Esophagus (tissue), 2 donors: ENCODE measurements around the gene FITM1. TPM values are rescaled to one million over a fixed set of nuclear protein-coding genes. Genes with fewer than 3 reads are reported as not detected.

Source experiments
- H3K27ac ChIP-seq, 2 donors: one replicate each; pipeline ENCODE4 v1.5.1; 2013; ENCODE audit warnings: low read depth in 2 of 2, mild to moderate bottlenecking in 2 of 2, inconsistent platforms in 1 of 2, low read length in 1 of 2, moderate library complexity in 1 of 2
- H3K27me3 ChIP-seq, 2 donors: one replicate each; pipeline ENCODE4 v1.6.1; 2013; ENCODE audit warnings: low read length in 2 of 2, control low read depth in 1 of 2, mild to moderate bottlenecking in 1 of 2; ENCODE audit not compliant: insufficient read depth in 2 of 2, control insufficient read depth in 1 of 2
- H3K36me3 ChIP-seq, 2 donors: one replicate each; pipeline ENCODE4 v1.6.1; 2013; ENCODE audit warnings: low read length in 1 of 2; ENCODE audit not compliant: control insufficient read depth in 2 of 2, insufficient read depth in 2 of 2
- H3K4me1 ChIP-seq, 2 donors: one replicate each; pipeline ENCODE4 v1.6.1; 2013; ENCODE audit warnings: low read length in 1 of 2; ENCODE audit not compliant: control insufficient read depth in 2 of 2, insufficient read depth in 2 of 2
- H3K4me3 ChIP-seq, 2 donors: one replicate each; pipeline ENCODE4 v1.5.1; 2013; ENCODE audit warnings: low read length in 2 of 2, mild to moderate bottlenecking in 2 of 2, low read depth in 1 of 2, moderate library complexity in 1 of 2
- H3K9me3 ChIP-seq, 2 donors: one replicate each; pipeline ENCODE4 v1.6.1; 2013; ENCODE audit warnings: mild to moderate bottlenecking in 2 of 2, low read depth in 1 of 2, low read length in 1 of 2, moderate library complexity in 1 of 2; ENCODE audit not compliant: control insufficient read depth in 2 of 2, insufficient read depth in 1 of 2
- WGBS, 2 donors: extraction: QIAGEN DNeasy Blood & Tissue Kit; methylation state at CpG; one replicate each; pipeline ENCODE4 v1.1.7; 2013; 5-methylcytosine and 5-hydroxymethylcytosine counted together
- polyA plus RNA-seq, 2 donors: library from polyadenylated mRNA; stranded (reverse); fragments of 200-250 nt; gene quantifications; one replicate each; pipeline ENCODE4 v1.2.3, GENCODE V29; 2013
- donor health status: healthy with polysubstance abuse.
- donor health status: Bipolar disorder and iron deficiency.

Gene FITM1
- polyA plus RNA-seq, 2 donors, result 0.60 to 1.1 TPM

GRCh38 chr14:24136684-24137528 is 6.4 kb downstream of the FITM1 start:
- no peaks in the 10 kb centered on the region for H3K9me3 ChIP-seq
- peak overlapping the region; percentile 63 to 94 for H3K4me3 ChIP-seq
- peak overlapping the region; percentile 81 to 87 for H3K27ac ChIP-seq
- WGBS, 2 donors, result 25% methylated on average over 13 of the region's 13 CpGs
- peaks cover 8 to 15% of the 10 kb centered on the region in 2 donors for H3K4me1 ChIP-seq
- H3K27me3 ChIP-seq, result no peaks in the 10 kb centered on the region
- peaks cover 3 to 14% of the 10 kb centered on the region in 2 donors for H3K36me3 ChIP-seq

- Histone ChIP-seq H3K27ac (peak overlapping the region in 1 of 2 donors; percentile 87), H3K36me3 (peaks cover 3 to 14% of the 10 kb centered on the region in 2 donors), H3K9me3 (no peaks in the 10 kb centered on the region), H3K27me3 (no peaks in the 10 kb centered on the region), H3K4me1 (peaks cover 8 to 15% of the 10 kb centered on the region in 2 donors), H3K4me3 (no peak overlapping the region)
- WGBS, 2 donors, result 79 to 87% methylated on average over 8 of the region's 8 CpGs
Observed at GRCh38 chr14:24137529-24138395, 7.3 kb downstream of the FITM1 start.

GRCh38 chr14:24138396-24139271 is 8.2 kb downstream of the FITM1 start:
- H3K4me1 ChIP-seq, result peaks cover 8 to 15% of the 10 kb centered on the region in 2 donors
- H3K36me3 ChIP-seq, result peaks cover 3 to 14% of the 10 kb centered on the region in 2 donors
- H3K27ac ChIP-seq, result no peak overlapping the region
- no peaks in the 10 kb centered on the region for H3K9me3 ChIP-seq
- H3K27me3 ChIP-seq, result no peaks in the 10 kb centered on the region
- 80 to 81% methylated on average over 13 of the region's 13 CpGs for WGBS, 2 donors
- H3K4me3 ChIP-seq, result no peak overlapping the region

- H3K27ac ChIP-seq, result no peak overlapping the region
- no peak overlapping the region for H3K4me3 ChIP-seq
- peaks cover 3 to 18% of the 10 kb centered on the region in 2 donors for H3K36me3 ChIP-seq
- whole genome bisulfite sequencing, 2 donors, result 72 to 81% methylated on average over 9 of the region's 9 CpGs
- no peaks in the 10 kb centered on the region for H3K9me3 ChIP-seq
- peaks cover 8 to 15% of the 10 kb centered on the region in 2 donors for H3K4me1 ChIP-seq
- no peaks in the 10 kb centered on the region for H3K27me3 ChIP-seq
Observed at GRCh38 chr14:24139272-24139934, 8.9 kb downstream of the FITM1 start.

- WGBS, 2 donors, result 0% methylated on average over 65 of the region's 65 CpGs
- Histone ChIP-seq H3K4me1 (peaks cover 8 to 21% of the 10 kb centered on the region in 2 donors), H3K4me3 (peak within 1 kb of the TSS; percentile 63 to 85), H3K27me3 (no peaks in the 10 kb centered on the region), H3K9me3 (no peaks in the 10 kb centered on the region), H3K27ac (peak within 1 kb of the TSS; percentile 97), H3K36me3 (peaks cover 3 to 21% of the 10 kb centered on the region in 2 donors)
Observed at GRCh38 chr14:24141097-24141880, 10.8 kb downstream of the FITM1 start, which contains the start of gene EMC9. EMC9 (minus strand) TSS chr14:24141591; CDS start chr14:24141304, 287 bp downstream.

- peaks cover 3 to 10% of the 10 kb centered on the region in 2 donors for H3K36me3 ChIP-seq
- no peaks in the 10 kb centered on the region for H3K27me3 ChIP-seq
- H3K27ac ChIP-seq, result no peak overlapping the region
- peaks cover 8 to 14% of the 10 kb centered on the region in 2 donors for H3K4me1 ChIP-seq
- H3K9me3 ChIP-seq, result no peaks in the 10 kb centered on the region
- WGBS, 2 donors, result 84 to 87% methylated on average over 2 of the region's 2 CpGs
- no peak overlapping the region for H3K4me3 ChIP-seq
Observed at GRCh38 chr14:24143511-24143910, 13.1 kb downstream of the FITM1 start.

- WGBS, 2 donors, result 85 to 88% methylated on average over 1 of the region's 1 CpG
- Histone ChIP-seq H3K27ac (no peak overlapping the region), H3K27me3 (no peaks in the 10 kb centered on the region), H3K4me1 (peaks cover 2 to 15% of the 10 kb centered on the region in 2 donors), H3K36me3 (peaks cover 0 to 9% of the 10 kb centered on the region in 2 donors), H3K9me3 (no peaks in the 10 kb centered on the region), H3K4me3 (no peak overlapping the region)
Observed at GRCh38 chr14:24144451-24144850, 14.0 kb downstream of the FITM1 start.

GRCh38 chr14:24145219-24145618 is 14.8 kb downstream of the FITM1 start:
- whole genome bisulfite sequencing, 2 donors, result 88 to 91% methylated on average over 2 of the region's 2 CpGs
- H3K27ac ChIP-seq, result no peak overlapping the region
- peaks cover 0 to 14% of the 10 kb centered on the region in 2 donors for H3K4me1 ChIP-seq
- H3K4me3 ChIP-seq, result no peak overlapping the region
- no peaks in the 10 kb centered on the region for H3K27me3 ChIP-seq
- H3K36me3 ChIP-seq, result peaks cover 0 to 11% of the 10 kb centered on the region in 2 donors
- H3K9me3 ChIP-seq, result no peaks in the 10 kb centered on the region
